Heart left ventricle (tissue), 13 donors: ENCODE measurements around the gene PRPS2.

ENCODE experiments used
- CTCF ChIP-seq, 12 donors: fragments of 200-600 bp; sonication (generic) in 4 of 12; IDR thresholded peaks; one replicate each; pipeline versions ENCODE4 v1.5.0 to v1.8.0; 2018 to 2022; ENCODE audit warnings: antibody characterized with exemption in 12 of 12, mild to moderate bottlenecking in 5 of 12
- POLR2A ChIP-seq, 2 donors: fragments of 450-650 bp; IDR thresholded peaks; one replicate each; pipeline ENCODE4 v1.6.1; 2017; ENCODE audit warnings: antibody characterized with exemption in 2 of 2, mild to moderate bottlenecking in 2 of 2, moderate library complexity in 2 of 2
- donor health status: ischemic (EF 13 %, LVEDD 7.1; RV severe dilation, severe dysfunction).
- donor health status: DM: no; HTN: yes; CAD: no.
- donor health status: DM: no; HTN: no; CAD: no.
- donor health status: ischemic (EF 25% LVEDD 6.9; RV normal size, moderate dysfunction).
- donor health status: ischemic (EF 25% LVEDD 5.7; RV mildly dilated, moderate dysfunction).
- donor health status: ischemic (EF 35%, LVEDD 5.7; RV mildly dilated, moderate dysfunction).
- donor health status: nonischemic (EF 11% LVEDD 7.7; RV severe dilation, severe dysfunction).
- donor health status: DM: yes; HTN: yes; CAD: no.
- donor health status: PGD.
- donor health status: ischemic (EF 29% LVEDD 5.4; RV normal size, mild dysfunction).
- donor health status: nonischemic (EF 23%, LVEDD 6.1; RV moderate dilation, normal function).

- TF ChIP-seq POLR2A (IDR thresholded peaks at IDR 0.05) (no peak), CTCF (IDR thresholded peaks at IDR 0.05) (no peak)
Measured at GRCh38 chrX:12824944-12825343, 33.7 kb downstream of the PRPS2 start.
